RKO (cell line): ENCODE measurements around the gene COPS7A.

Experiments
- DNase-seq: peaks from one replicate; pipeline ENCODE4 v3.0.0-alpha.2; 2016; ENCODE audit warnings: low spot score

The COPS7A gene

GRCh38 chr12:6770094-6770493, 46.2 kb downstream of the COPS7A start:
- no peak for DNase-seq

GRCh38 chr12:6770600-6770999, 46.8 kb downstream of the COPS7A start:
- DNase-seq, result no peak

- DNase-seq, result no peak
These were observed 47.2 kb downstream of the COPS7A start for GRCh38 chr12:6771091-6771495.

GRCh38 chr12:6771509-6772330, 47.9 kb downstream of the COPS7A start:
- DNase-seq, result no peak

GRCh38 chr12:6772331-6772695, 48.5 kb downstream of the COPS7A start, which contains the start of gene LAG3:
Gene LAG3, plus strand, starts transcription at chr12:6772520. Its CDS starts 333 bp downstream, at chr12:6772853.
- DNase-seq, result no peak

- no peak for DNase-seq
These were observed 49.1 kb downstream of the COPS7A start for GRCh38 chr12:6772726-6773589.

- DNase-seq, result no peak
These were observed 49.9 kb downstream of the COPS7A start for GRCh38 chr12:6773590-6774351.

GRCh38 chr12:6774499-6775062, 50.7 kb downstream of the COPS7A start:
- DNase-seq, result no peak

- no peak for DNase-seq
These were observed 51.6 kb downstream of the COPS7A start for GRCh38 chr12:6775185-6776174.

- DNase-seq, result no peak
These were observed 53.5 kb downstream of the COPS7A start for GRCh38 chr12:6777386-6777785.

GRCh38 chr12:6778217-6778573, 54.3 kb downstream of the COPS7A start:
- no peak for DNase-seq

- peak; percentile 90 for DNase-seq
These were observed 55.0 kb downstream of the COPS7A start for GRCh38 chr12:6778574-6779550.

- no peak for DNase-seq
These were observed 56.0 kb downstream of the COPS7A start for GRCh38 chr12:6779708-6780432.

GRCh38 chr12:6780573-6780972, 56.7 kb downstream of the COPS7A start:
- DNase-seq, result no peak
